Measurements from ENCODE around the gene NR3C2.

The NR3C2 gene

DNA sequence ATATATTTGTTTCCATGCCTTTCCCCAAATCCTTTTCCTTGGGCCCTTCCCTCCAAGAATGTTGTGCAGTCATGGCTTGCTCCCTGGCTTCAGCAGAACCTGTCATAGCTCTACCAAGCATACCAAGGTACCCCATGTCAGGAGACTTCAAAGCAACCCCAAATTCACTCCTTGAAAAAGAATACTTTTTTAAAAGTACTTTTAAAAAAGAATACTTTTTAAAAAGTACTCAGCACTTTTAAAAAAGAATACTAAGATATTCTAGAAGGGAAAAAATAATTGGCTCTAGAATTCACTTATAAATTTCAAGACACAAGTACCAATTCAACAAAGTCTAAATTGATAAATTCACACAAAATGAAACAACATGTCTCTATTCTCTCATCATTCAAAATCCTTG, 76.0 kb downstream of the NR3C2 start:
- DNase-seq: no peak
- Histone ChIP-seq H3K9me3 (ENCODE audit: insufficient read depth, low read length, severe bottlenecking) (no peaks in the 10 kb centered on the region), H3K4me1 (ENCODE audit: insufficient read depth, low read length) (no peaks in the 10 kb centered on the region), H3K36me3 (ENCODE audit: insufficient read depth, low read length) (no peaks in the 10 kb centered on the region), H3K27me3 (ENCODE audit: insufficient read depth, low read length, poor library complexity) (no peaks in the 10 kb centered on the region), H2AFZ (ENCODE audit: low read depth, low read length) (no peak overlapping the region), H4K20me1 (ENCODE audit: insufficient read depth, low read length) (no peaks in the 10 kb centered on the region), H3K27ac (ENCODE audit: low read length) (no peak overlapping the region), H3K9ac (ENCODE audit: low read depth, low read length) (no peak overlapping the region), H3K4me3 (ENCODE audit: low read depth in 1 of 2, low read length in 2 of 2) (no peak overlapping the region), H3K4me2 (ENCODE audit: insufficient read depth, low read length) (no peak overlapping the region), H3K79me2 (ENCODE audit: insufficient read depth, low read length) (no peaks in the 10 kb centered on the region)
- no peak for TF ChIP-seq EZH2 (IDR thresholded peaks at IDR 0.05; ENCODE audit: borderline replicate concordance, low read depth, low read length, severe bottlenecking)
- TF ChIP-seq, protein P1, sequence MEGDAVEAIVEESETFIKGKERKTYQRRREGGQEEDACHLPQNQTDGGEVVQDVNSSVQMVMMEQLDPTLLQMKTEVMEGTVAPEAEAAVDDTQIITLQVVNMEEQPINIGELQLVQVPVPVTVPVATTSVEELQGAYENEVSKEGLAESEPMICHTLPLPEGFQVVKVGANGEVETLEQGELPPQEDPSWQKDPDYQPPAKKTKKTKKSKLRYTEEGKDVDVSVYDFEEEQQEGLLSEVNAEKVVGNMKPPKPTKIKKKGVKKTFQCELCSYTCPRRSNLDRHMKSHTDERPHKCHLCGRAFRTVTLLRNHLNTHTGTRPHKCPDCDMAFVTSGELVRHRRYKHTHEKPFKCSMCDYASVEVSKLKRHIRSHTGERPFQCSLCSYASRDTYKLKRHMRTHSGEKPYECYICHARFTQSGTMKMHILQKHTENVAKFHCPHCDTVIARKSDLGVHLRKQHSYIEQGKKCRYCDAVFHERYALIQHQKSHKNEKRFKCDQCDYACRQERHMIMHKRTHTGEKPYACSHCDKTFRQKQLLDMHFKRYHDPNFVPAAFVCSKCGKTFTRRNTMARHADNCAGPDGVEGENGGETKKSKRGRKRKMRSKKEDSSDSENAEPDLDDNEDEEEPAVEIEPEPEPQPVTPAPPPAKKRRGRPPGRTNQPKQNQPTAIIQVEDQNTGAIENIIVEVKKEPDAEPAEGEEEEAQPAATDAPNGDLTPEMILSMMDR (IDR thresholded peaks at IDR 0.05; ENCODE audit: borderline replicate concordance, extremely low read depth, low read length, poor library complexity, severe bottlenecking): no peak
- no peak for ATAC-seq (ENCODE audit: insufficient read depth, low read depth)

DNA sequence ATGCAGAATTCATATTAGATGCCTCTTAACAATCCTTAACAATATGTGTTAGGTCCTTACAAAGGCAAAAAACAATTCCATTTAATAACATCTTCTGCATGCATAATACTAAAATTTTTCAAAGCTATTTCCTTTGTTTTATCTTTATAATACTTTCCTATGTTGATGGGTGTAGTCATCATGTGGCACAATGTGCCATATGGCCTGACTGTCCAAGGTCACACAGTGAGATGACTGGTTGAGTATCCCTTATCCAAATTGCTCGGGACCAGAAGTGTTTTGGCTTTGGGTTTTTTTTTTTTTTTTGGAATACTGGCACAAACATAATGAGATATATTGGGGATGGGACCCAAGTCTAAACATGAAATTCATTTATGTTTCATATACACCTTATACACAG, 77.7 kb downstream of the NR3C2 start:
- TF ChIP-seq, protein P1 (IDR thresholded peaks at IDR 0.05; ENCODE audit: borderline replicate concordance, extremely low read depth, low read length, poor library complexity, severe bottlenecking): no peak
- no peak for TF ChIP-seq EZH2 (IDR thresholded peaks at IDR 0.05; ENCODE audit: borderline replicate concordance, low read depth, low read length, severe bottlenecking)
- H3K79me2 ChIP-seq (ENCODE audit: insufficient read depth, low read length): no peaks in the 10 kb centered on the region
- H3K4me1 ChIP-seq (ENCODE audit: insufficient read depth, low read length): no peaks in the 10 kb centered on the region
- no peak overlapping the region for H3K27ac ChIP-seq (ENCODE audit: low read length)
- no peak overlapping the region for H3K4me2 ChIP-seq (ENCODE audit: insufficient read depth, low read length)
- no peak overlapping the region for H3K9ac ChIP-seq (ENCODE audit: low read depth, low read length)
- H3K36me3 ChIP-seq (ENCODE audit: insufficient read depth, low read length): no peaks in the 10 kb centered on the region
- H3K27me3 ChIP-seq (ENCODE audit: insufficient read depth, low read length, poor library complexity): no peaks in the 10 kb centered on the region
- H3K4me3 ChIP-seq (ENCODE audit: low read depth in 1 of 2, low read length in 2 of 2): no peak overlapping the region
- no peak for ATAC-seq (ENCODE audit: insufficient read depth, low read depth)
- no peaks in the 10 kb centered on the region for H3K9me3 ChIP-seq (ENCODE audit: insufficient read depth, low read length, severe bottlenecking)
- no peak for DNase-seq
- H4K20me1 ChIP-seq (ENCODE audit: insufficient read depth, low read length): no peaks in the 10 kb centered on the region
- H2AFZ ChIP-seq (ENCODE audit: low read depth, low read length): no peak overlapping the region

DNA sequence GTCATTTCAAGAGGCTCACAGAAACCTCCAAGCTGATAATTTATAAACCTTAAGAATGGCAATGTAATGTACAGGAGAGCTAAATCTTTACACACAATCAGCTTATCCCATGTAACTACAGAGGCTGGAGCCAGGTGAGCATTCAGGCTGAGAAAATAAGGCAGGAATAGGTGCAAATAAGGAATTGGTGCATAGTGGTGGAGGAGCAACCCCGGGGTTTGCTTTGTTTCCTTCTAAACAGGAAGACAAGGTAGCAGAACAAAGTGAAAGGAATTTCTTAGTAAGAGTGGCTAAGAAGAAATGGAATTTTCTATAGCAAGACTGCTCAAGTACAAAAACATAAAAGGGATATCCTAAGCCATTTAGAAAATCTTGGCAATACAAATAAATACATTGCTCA, 82.4 kb downstream of the NR3C2 start:
- Histone ChIP-seq H4K20me1 (ENCODE audit: insufficient read depth, low read length) (no peaks in the 10 kb centered on the region), H3K9ac (ENCODE audit: low read depth, low read length) (no peak overlapping the region), H3K79me2 (ENCODE audit: insufficient read depth, low read length) (no peaks in the 10 kb centered on the region), H3K4me1 (ENCODE audit: insufficient read depth, low read length) (no peaks in the 10 kb centered on the region), H3K4me3 (ENCODE audit: low read depth in 1 of 2, low read length in 2 of 2) (no peak overlapping the region), H3K27ac (ENCODE audit: low read length) (no peak overlapping the region), H3K27me3 (ENCODE audit: insufficient read depth, low read length, poor library complexity) (no peaks in the 10 kb centered on the region), H3K9me3 (ENCODE audit: insufficient read depth, low read length, severe bottlenecking) (no peaks in the 10 kb centered on the region), H3K4me2 (ENCODE audit: insufficient read depth, low read length) (no peak overlapping the region), H3K36me3 (ENCODE audit: insufficient read depth, low read length) (no peaks in the 10 kb centered on the region), H2AFZ (ENCODE audit: low read depth, low read length) (no peak overlapping the region)
- ATAC-seq (ENCODE audit: insufficient read depth, low read depth) (no peak), DNase-seq (no peak)
- no peak for TF ChIP-seq EZH2 (IDR thresholded peaks at IDR 0.05; ENCODE audit: borderline replicate concordance, low read depth, low read length, severe bottlenecking)

DNA sequence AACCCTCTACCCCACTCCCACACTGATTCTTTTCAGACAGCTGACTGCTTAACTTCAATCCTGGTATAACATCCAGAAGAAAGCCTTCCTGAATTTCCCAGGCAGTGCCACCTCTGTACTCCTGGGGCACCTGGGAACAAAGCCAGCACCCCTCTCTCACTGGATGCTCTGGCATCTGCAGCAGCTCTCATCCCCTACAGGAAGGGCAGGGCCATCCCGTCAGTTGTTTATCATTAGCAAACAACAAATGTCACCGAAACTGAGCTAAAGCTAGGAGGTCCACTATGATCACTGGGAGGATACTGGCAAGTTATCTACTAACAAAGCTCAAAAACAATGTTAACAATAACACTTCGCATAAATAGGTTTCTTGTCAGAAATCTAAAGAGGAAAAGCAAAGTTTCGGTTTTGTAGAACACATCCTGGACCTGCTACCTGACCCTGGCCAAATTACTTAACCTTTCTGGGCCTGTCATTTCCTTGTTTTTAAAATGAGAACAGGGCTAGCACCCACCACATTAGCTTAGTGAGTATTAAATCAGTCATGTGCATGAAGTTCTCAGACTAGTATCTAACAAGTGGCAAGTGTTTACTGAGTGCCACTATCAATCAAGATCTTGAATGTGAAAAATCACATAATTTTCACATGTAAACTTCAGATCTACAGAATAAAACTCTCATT, 86.6 kb downstream of the NR3C2 start:
- Histone ChIP-seq H3K4me2 (ENCODE audit: insufficient read depth, low read length) (no peak overlapping the region), H3K4me1 (ENCODE audit: insufficient read depth, low read length) (no peaks in the 10 kb centered on the region), H4K20me1 (ENCODE audit: insufficient read depth, low read length) (no peaks in the 10 kb centered on the region), H2AFZ (ENCODE audit: low read depth, low read length) (no peak overlapping the region), H3K27me3 (ENCODE audit: insufficient read depth, low read length, poor library complexity) (no peaks in the 10 kb centered on the region), H3K9ac (ENCODE audit: low read depth, low read length) (no peak overlapping the region), H3K36me3 (ENCODE audit: insufficient read depth, low read length) (no peaks in the 10 kb centered on the region), H3K9me3 (ENCODE audit: insufficient read depth, low read length, severe bottlenecking) (no peaks in the 10 kb centered on the region), H3K27ac (ENCODE audit: low read length) (no peak overlapping the region), H3K4me3 (ENCODE audit: low read depth in 1 of 2, low read length in 2 of 2) (no peak overlapping the region), H3K79me2 (ENCODE audit: insufficient read depth, low read length) (no peaks in the 10 kb centered on the region)
- TF ChIP-seq, protein P1 (IDR thresholded peaks at IDR 0.05; ENCODE audit: borderline replicate concordance, extremely low read depth, low read length, poor library complexity, severe bottlenecking): no peak
- no peak for TF ChIP-seq EZH2 (IDR thresholded peaks at IDR 0.05; ENCODE audit: borderline replicate concordance, low read depth, low read length, severe bottlenecking)
- DNase-seq: no peak
- no peak for ATAC-seq (ENCODE audit: insufficient read depth, low read depth)
